ENCODE measurements around the gene NYNRIN.

The NYNRIN gene

GRCh38 chr14:24368212-24368561 lies 30.6 kb upstream of the NYNRIN start:
- peak overlapping the region; percentile 100 for H3K4me3 ChIP-seq (ENCODE audit: low read length, poor library complexity, severe bottlenecking)
- TF ChIP-seq CTCF (conservative IDR thresholded peaks at IDR 0.05; ENCODE audit: low read length), result no peak
- no peak for TF ChIP-seq EZH2phosphoT487 (IDR thresholded peaks at IDR 0.05; ENCODE audit: borderline replicate concordance)
- peaks cover 27% of the 10 kb centered on the region for H3K79me2 ChIP-seq (ENCODE audit: insufficient read depth, low read length)
- H3K9me3 ChIP-seq (ENCODE audit: insufficient read depth, low read depth, low read length), result no peaks in the 10 kb centered on the region
- peak overlapping the region; percentile 97 for H3K4me2 ChIP-seq (ENCODE audit: low read depth, low read length, poor library complexity, severe bottlenecking)
- no peaks in the 10 kb centered on the region for H3K9me2 ChIP-seq (replicated peaks; ENCODE audit: low read depth, low read length)
- peaks cover 37% of the 10 kb centered on the region for H3K4me1 ChIP-seq (ENCODE audit: insufficient read depth, low read length, poor library complexity, severe bottlenecking)
- no peaks in the 10 kb centered on the region for H3K27me3 ChIP-seq (ENCODE audit: insufficient read depth, low read length, poor library complexity, severe bottlenecking)
- H3K9ac ChIP-seq (ENCODE audit: low read depth, low read length, poor library complexity, severe bottlenecking), result peak overlapping the region; percentile 100
- H3K36me3 ChIP-seq (ENCODE audit: insufficient read depth, low read length), result peaks cover 5% of the 10 kb centered on the region; the same call in 1 of the 2 replicates
- peaks cover 5% of the 10 kb centered on the region for H4K20me1 ChIP-seq (ENCODE audit: insufficient read depth, low read length, poor library complexity, severe bottlenecking)
- H3F3A ChIP-seq (ENCODE audit: low read depth), result no peaks in the 10 kb centered on the region; the same call in 1 of the 2 replicates
- H2AFZ ChIP-seq (ENCODE audit: low read length), result 0 out of 2 replicates have a peak overlapping the region, but pooled peaks have one; percentile 42

DNA sequence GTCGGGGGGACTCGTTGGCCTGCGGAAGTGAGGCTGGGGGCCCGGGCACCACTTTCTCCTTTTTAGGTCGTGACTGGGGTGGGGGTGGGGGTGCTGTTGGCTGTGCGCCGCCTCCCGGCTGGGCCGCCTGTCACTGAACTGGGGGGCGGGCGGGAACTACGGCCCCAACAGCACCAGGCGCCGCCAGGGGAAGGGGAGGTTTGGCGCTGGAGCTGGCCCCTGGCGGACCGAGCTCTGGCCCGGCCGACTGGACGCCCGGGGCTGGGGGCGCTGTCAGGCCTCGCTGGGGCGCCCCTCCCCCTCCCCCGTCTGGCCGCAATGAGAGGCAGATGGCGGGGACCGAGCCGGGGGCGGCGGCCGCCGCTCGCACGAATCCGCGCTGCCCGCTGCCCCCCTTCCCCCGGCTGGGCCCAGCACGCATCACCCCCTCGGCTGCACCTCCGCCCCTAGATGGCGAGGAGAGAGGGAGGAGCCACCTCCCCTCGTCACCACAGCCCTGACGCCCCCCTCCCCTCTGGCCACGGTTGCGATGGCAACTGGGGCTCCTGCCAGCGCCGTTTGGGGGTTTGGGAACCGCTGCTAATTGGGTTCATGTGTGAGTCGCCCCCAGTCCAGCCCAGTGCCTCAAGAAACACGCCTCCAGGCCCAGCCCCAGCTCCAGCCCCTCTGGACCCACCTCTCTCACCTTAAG lies 30.1 kb upstream of the NYNRIN start:
- no peaks in the 10 kb centered on the region for H3K9me3 ChIP-seq (ENCODE audit: insufficient read depth, low read depth, low read length)
- H3K27me3 ChIP-seq (ENCODE audit: insufficient read depth, low read length, poor library complexity, severe bottlenecking), result no peaks in the 10 kb centered on the region
- peaks cover 37% of the 10 kb centered on the region for H3K4me1 ChIP-seq (ENCODE audit: insufficient read depth, low read length, poor library complexity, severe bottlenecking)
- peaks cover 5% of the 10 kb centered on the region for H4K20me1 ChIP-seq (ENCODE audit: insufficient read depth, low read length, poor library complexity, severe bottlenecking)
- no peak overlapping the region for H2AFZ ChIP-seq (ENCODE audit: low read length)
- H3K79me2 ChIP-seq (ENCODE audit: insufficient read depth, low read length), result peaks cover 27% of the 10 kb centered on the region
- peak overlapping the region; percentile 100 for H3K9ac ChIP-seq (ENCODE audit: low read depth, low read length, poor library complexity, severe bottlenecking)
- H3F3A ChIP-seq (ENCODE audit: low read depth), result no peaks in the 10 kb centered on the region; the same call in 1 of the 2 replicates
- peaks cover 5% of the 10 kb centered on the region; the same call in 1 of the 2 replicates for H3K36me3 ChIP-seq (ENCODE audit: insufficient read depth, low read length)
- no peaks in the 10 kb centered on the region for H3K9me2 ChIP-seq (replicated peaks; ENCODE audit: low read depth, low read length)
- TF ChIP-seq CTCF (conservative IDR thresholded peaks at IDR 0.05; ENCODE audit: low read length) (no peak), EZH2phosphoT487 (IDR thresholded peaks at IDR 0.05; ENCODE audit: borderline replicate concordance) (no peak)
- peak overlapping the region; percentile 100 for H3K4me3 ChIP-seq (ENCODE audit: low read length, poor library complexity, severe bottlenecking)
- peak overlapping the region; percentile 97 for H3K4me2 ChIP-seq (ENCODE audit: low read depth, low read length, poor library complexity, severe bottlenecking)

- H3K9me2 ChIP-seq (replicated peaks; ENCODE audit: low read depth, low read length), result no peaks in the 10 kb centered on the region
- peak overlapping the region; percentile 100 for H3K4me3 ChIP-seq (ENCODE audit: low read length, poor library complexity, severe bottlenecking)
- no peaks in the 10 kb centered on the region for H3K9me3 ChIP-seq (ENCODE audit: insufficient read depth, low read depth, low read length)
- peaks cover 5% of the 10 kb centered on the region; the same call in 1 of the 2 replicates for H3K36me3 ChIP-seq (ENCODE audit: insufficient read depth, low read length)
- H2AFZ ChIP-seq (ENCODE audit: low read length), result no peak overlapping the region
- peaks cover 43% of the 10 kb centered on the region for H3K4me1 ChIP-seq (ENCODE audit: insufficient read depth, low read length, poor library complexity, severe bottlenecking)
- peak overlapping the region; percentile 97 for H3K4me2 ChIP-seq (ENCODE audit: low read depth, low read length, poor library complexity, severe bottlenecking)
- H4K20me1 ChIP-seq (ENCODE audit: insufficient read depth, low read length, poor library complexity, severe bottlenecking), result peaks cover 5% of the 10 kb centered on the region
- no peaks in the 10 kb centered on the region for H3K27me3 ChIP-seq (ENCODE audit: insufficient read depth, low read length, poor library complexity, severe bottlenecking)
- no peaks in the 10 kb centered on the region; the same call in 1 of the 2 replicates for H3F3A ChIP-seq (ENCODE audit: low read depth)
- TF ChIP-seq EZH2phosphoT487 (IDR thresholded peaks at IDR 0.05; ENCODE audit: borderline replicate concordance), result no peak
- TF ChIP-seq CTCF (conservative IDR thresholded peaks at IDR 0.05; ENCODE audit: low read length), result no peak
- H3K79me2 ChIP-seq (ENCODE audit: insufficient read depth, low read length), result peaks cover 27% of the 10 kb centered on the region
- H3K9ac ChIP-seq (ENCODE audit: low read depth, low read length, poor library complexity, severe bottlenecking), result peak overlapping the region; percentile 100
These were observed 29.3 kb upstream of the NYNRIN start for GRCh38 chr14:24369463-24369862.

Measured in Loucy (cell line).